Keratinocyte (primary cell): Measurements from ENCODE around the gene CD101.

Source experiments
- EZH2 ChIP-seq: IDR thresholded peaks from one replicate; pipeline ENCODE4 v1.6.1; 2012; ENCODE audit warnings: inconsistent platforms, mild to moderate bottlenecking, low read length, moderate library complexity
- TF ChIP-seq, protein P1 (sequence below), 3 experiments: IDR thresholded peaks in 1 of 3; conservative IDR thresholded peaks in 1 of 3; optimal IDR thresholded peaks in 1 of 3; 2 replicates in 2 of 3; 3 replicates in 1 of 3; pipeline versions ENCODE3 to v1.5.1; 2011; ENCODE audit warnings: low read length in 3 of 3, mild to moderate bottlenecking in 3 of 3, moderate library complexity in 2 of 3, control low read depth in 1 of 3, inconsistent platforms in 1 of 3; ENCODE audit not compliant: insufficient read depth in 2 of 3; ENCODE audit errors: extremely low read depth in 1 of 3

DNA sequence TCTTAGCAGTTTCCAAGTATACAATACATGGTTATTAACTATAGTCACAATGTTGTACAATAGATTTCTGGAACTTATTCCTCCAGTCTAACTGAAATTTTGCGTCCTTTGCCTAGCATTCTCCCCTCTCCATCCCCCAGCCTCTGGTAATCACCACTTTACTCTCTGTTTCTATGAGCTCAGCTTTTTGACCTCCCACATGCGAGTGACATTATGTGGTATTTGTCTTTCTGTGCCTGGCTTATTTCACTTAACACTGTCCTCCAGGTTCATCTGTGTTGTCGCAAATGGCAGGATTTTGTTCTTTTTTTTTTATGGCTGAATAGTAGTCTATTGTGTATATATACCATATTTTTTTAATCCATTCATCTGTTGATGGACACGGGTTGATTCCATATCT is 43.9 kb upstream of the CD101 start:
- TF ChIP-seq EZH2: no peak
- TF ChIP-seq, protein P1, sequence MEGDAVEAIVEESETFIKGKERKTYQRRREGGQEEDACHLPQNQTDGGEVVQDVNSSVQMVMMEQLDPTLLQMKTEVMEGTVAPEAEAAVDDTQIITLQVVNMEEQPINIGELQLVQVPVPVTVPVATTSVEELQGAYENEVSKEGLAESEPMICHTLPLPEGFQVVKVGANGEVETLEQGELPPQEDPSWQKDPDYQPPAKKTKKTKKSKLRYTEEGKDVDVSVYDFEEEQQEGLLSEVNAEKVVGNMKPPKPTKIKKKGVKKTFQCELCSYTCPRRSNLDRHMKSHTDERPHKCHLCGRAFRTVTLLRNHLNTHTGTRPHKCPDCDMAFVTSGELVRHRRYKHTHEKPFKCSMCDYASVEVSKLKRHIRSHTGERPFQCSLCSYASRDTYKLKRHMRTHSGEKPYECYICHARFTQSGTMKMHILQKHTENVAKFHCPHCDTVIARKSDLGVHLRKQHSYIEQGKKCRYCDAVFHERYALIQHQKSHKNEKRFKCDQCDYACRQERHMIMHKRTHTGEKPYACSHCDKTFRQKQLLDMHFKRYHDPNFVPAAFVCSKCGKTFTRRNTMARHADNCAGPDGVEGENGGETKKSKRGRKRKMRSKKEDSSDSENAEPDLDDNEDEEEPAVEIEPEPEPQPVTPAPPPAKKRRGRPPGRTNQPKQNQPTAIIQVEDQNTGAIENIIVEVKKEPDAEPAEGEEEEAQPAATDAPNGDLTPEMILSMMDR (optimal IDR thresholded peaks at IDR 0.05 in 1 of 3, IDR thresholded peaks at IDR 0.05 in 1 of 3, conservative IDR thresholded peaks at IDR 0.05 in 1 of 3; ENCODE audit: extremely low read depth in 1 of 3, insufficient read depth in 2 of 3, low read length in 3 of 3): no peak
